ENCODE measurements around the gene SPG7. TPM values are rescaled to one million over a fixed set of nuclear protein-coding genes. Genes with fewer than 3 reads are reported as not detected.

SPG7 gene
- total RNA-seq, 1 donor from 2014 or later: 122 TPM

GRCh38 chr16:89499767-89500166 lies 8.4 kb upstream of the SPG7 start:
- TF ChIP-seq EZH2 (IDR thresholded peaks at IDR 0.05): no peak
- H3K4me3 Mint-ChIP-seq: no peak overlapping the region
- no peaks in the 10 kb centered on the region for H3K79me2 ChIP-seq (ENCODE audit: low read depth)
- H3K9ac ChIP-seq: no peak overlapping the region
- no peak overlapping the region for H3K27ac ChIP-seq
- H3K27me3 ChIP-seq: no peaks in the 10 kb centered on the region
- peaks cover 2% of the 10 kb centered on the region for H4K20me1 ChIP-seq (ENCODE audit: low read depth)
- DNase-seq (ENCODE audit: low spot score): no peak
- H2AFZ ChIP-seq (replicated peaks): no peak overlapping the region
- no peaks in the 10 kb centered on the region for H3K36me3 ChIP-seq
- no peaks in the 10 kb centered on the region for H3K36me3 Mint-ChIP-seq
- no peaks in the 10 kb centered on the region for H3K4me1 ChIP-seq
- peaks cover 12% of the 10 kb centered on the region for H3K4me1 Mint-ChIP-seq
- H3K27me3 Mint-ChIP-seq (ENCODE audit: insufficient read depth, low read depth): peaks cover 2% of the 10 kb centered on the region
- no peak overlapping the region for H3K4me2 ChIP-seq
- H3K9me3 Mint-ChIP-seq: no peaks in the 10 kb centered on the region
- H3K9me3 ChIP-seq (ENCODE audit: low read depth): no peaks in the 10 kb centered on the region
- H3K4me3 ChIP-seq: no peak overlapping the region
- H3K27ac Mint-ChIP-seq: no peak overlapping the region
- peaks cover 3% of the 10 kb centered on the region for H3F3A ChIP-seq (ENCODE audit: low read depth)

- Histone ChIP-seq H2AFZ (replicated peaks) (no peak overlapping the region), H3K4me1 (peaks cover 5% of the 10 kb centered on the region), H3K9me3 (ENCODE audit: low read depth) (no peaks in the 10 kb centered on the region), H3K4me3 (no peak overlapping the region), H4K20me1 (ENCODE audit: low read depth) (peaks cover 5% of the 10 kb centered on the region), H3K9ac (no peak overlapping the region), H3K27ac (no peak overlapping the region), H3K79me2 (ENCODE audit: low read depth) (peaks cover 5% of the 10 kb centered on the region), H3F3A (ENCODE audit: low read depth) (peaks cover 4% of the 10 kb centered on the region), H3K36me3 (no peaks in the 10 kb centered on the region), H3K27me3 (peaks cover 7% of the 10 kb centered on the region), H3K4me2 (no peak overlapping the region)
- Mint-ChIP-seq H3K27ac (no peak overlapping the region), H3K4me1 (peaks cover 24% of the 10 kb centered on the region), H3K4me3 (peak overlapping the region; percentile 60), H3K36me3 (no peaks in the 10 kb centered on the region), H3K27me3 (ENCODE audit: insufficient read depth, low read depth) (no peaks in the 10 kb centered on the region), H3K9me3 (no peaks in the 10 kb centered on the region)
- DNase-seq (ENCODE audit: low spot score): no peak
- TF ChIP-seq EZH2phosphoT487 (IDR thresholded peaks at IDR 0.05): no peak
- no peak for TF ChIP-seq EZH2 (IDR thresholded peaks at IDR 0.05)
- TF ChIP-seq CTCF (IDR thresholded peaks at IDR 0.05): no peak
Observed at GRCh38 chr16:89502081-89502843, 5.9 kb upstream of the SPG7 start.

- Histone ChIP-seq H3K4me1 (peaks cover 7% of the 10 kb centered on the region), H3F3A (ENCODE audit: low read depth) (peaks cover 9% of the 10 kb centered on the region), H3K79me2 (ENCODE audit: low read depth) (peaks cover 17% of the 10 kb centered on the region), H3K9ac (no peak overlapping the region), H3K27ac (no peak overlapping the region), H3K36me3 (no peaks in the 10 kb centered on the region), H3K4me2 (no peak overlapping the region), H3K27me3 (peaks cover 7% of the 10 kb centered on the region), H3K9me3 (ENCODE audit: low read depth) (no peaks in the 10 kb centered on the region), H2AFZ (replicated peaks) (no peak overlapping the region), H3K4me3 (no peak overlapping the region), H4K20me1 (ENCODE audit: low read depth) (peaks cover 15% of the 10 kb centered on the region)
- TF ChIP-seq CTCF (IDR thresholded peaks at IDR 0.05) (no peak), EZH2phosphoT487 (IDR thresholded peaks at IDR 0.05) (no peak), EZH2 (IDR thresholded peaks at IDR 0.05) (no peak)
- H3K27me3 Mint-ChIP-seq (ENCODE audit: insufficient read depth, low read depth): no peaks in the 10 kb centered on the region
- no peak overlapping the region for H3K4me3 Mint-ChIP-seq
- H3K4me1 Mint-ChIP-seq: peaks cover 24% of the 10 kb centered on the region
- H3K27ac Mint-ChIP-seq: no peak overlapping the region
- no peak for DNase-seq (ENCODE audit: low spot score)
- H3K9me3 Mint-ChIP-seq: no peaks in the 10 kb centered on the region
- no peaks in the 10 kb centered on the region for H3K36me3 Mint-ChIP-seq
Observed at GRCh38 chr16:89504091-89504490, 4.1 kb upstream of the SPG7 start.
